Ectodermal cell (in vitro differentiated cells): ENCODE results near the gene CDH18.

ENCODE experiments used
- H3K27ac ChIP-seq: 2 replicates; pipeline ENCODE4 v1.7.0; 2013; ENCODE audit warnings: mild to moderate bottlenecking, low read depth, low read length; ENCODE audit not compliant: insufficient read depth, poor library complexity, severe bottlenecking
- H3K27me3 ChIP-seq: 2 replicates; pipeline ENCODE4 v1.7.0; 2013; ENCODE audit warnings: mild to moderate bottlenecking, low read length; ENCODE audit not compliant: insufficient read depth, control insufficient read depth, poor library complexity, severe bottlenecking
- H3K36me3 ChIP-seq: one replicate; pipeline ENCODE4 v1.7.0; 2013; ENCODE audit warnings: low read length; ENCODE audit not compliant: control insufficient read depth, insufficient read depth
- H3K4me1 ChIP-seq: one replicate; pipeline ENCODE4 v1.7.0; 2013; ENCODE audit warnings: low read length; ENCODE audit not compliant: control insufficient read depth, insufficient read depth
- H3K4me3 ChIP-seq: 2 replicates; pipeline ENCODE4 v1.7.0; 2013; ENCODE audit warnings: low read depth, low read length, control low read depth; ENCODE audit not compliant: insufficient read depth
- H3K9me3 ChIP-seq: 2 replicates; pipeline ENCODE4 v1.7.0; 2013; ENCODE audit warnings: mild to moderate bottlenecking, low read length, moderate library complexity; ENCODE audit not compliant: control insufficient read depth
- WGBS, 2 experiments: methylation state at CpG; one replicate each; pipeline ENCODE4 v1.1.7; 2013; ENCODE audit warnings: missing lambda C conversion rate in 2 of 2; 5-methylcytosine and 5-hydroxymethylcytosine counted together

CDH18 gene

DNA sequence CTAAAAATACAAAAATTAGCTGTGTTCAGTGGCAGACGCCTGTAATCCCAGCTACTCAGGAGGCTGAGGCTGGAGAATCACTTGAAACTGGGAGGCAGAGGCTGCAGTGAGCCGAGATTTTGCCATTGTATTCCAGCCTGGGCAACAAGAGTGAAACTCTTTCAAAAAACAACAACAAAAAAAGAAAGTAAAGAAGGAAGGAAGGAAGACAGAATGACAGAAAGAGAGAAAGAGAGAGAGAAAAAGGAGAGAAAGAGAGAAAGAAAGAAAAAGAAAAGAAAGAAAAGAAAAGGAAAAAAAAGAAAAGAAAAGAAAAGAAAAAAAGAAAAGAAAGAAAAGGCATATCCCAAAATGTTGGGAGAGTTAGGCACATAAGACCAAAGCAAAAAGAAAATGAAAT, 278.6 kb downstream of the CDH18 start:
- Histone ChIP-seq H3K9me3 (no peaks in the 10 kb centered on the region), H3K27ac (no peak overlapping the region), H3K27me3 (no peaks in the 10 kb centered on the region), H3K4me3 (no peak overlapping the region), H3K36me3 (no peaks in the 10 kb centered on the region), H3K4me1 (no peaks in the 10 kb centered on the region)
- 93 to 96% methylated on average over 2 of the region's 2 CpGs for WGBS, 2 experiments

DNA sequence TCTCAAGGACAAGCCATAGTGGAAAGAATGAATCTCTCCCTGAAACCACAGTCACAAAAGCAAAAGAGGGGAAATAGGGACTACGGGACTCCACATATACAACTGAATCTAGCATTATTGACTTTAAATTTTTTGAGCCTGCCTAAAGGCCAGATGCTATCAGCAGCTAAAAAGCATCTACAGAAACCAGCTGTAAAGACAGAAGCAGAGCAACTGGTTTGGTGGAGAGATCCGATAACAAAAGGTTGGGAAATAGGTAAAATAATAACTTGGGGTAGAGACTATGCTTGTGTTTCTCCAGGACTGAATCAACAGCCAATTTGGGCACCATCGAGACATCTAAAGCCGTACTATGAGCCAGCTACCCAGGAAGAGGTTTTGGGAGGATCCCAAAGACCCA, 281.2 kb downstream of the CDH18 start:
- Histone ChIP-seq H3K4me1 (no peaks in the 10 kb centered on the region), H3K9me3 (peaks cover under 1% of the 10 kb centered on the region), H3K36me3 (no peaks in the 10 kb centered on the region), H3K27ac (no peak overlapping the region), H3K27me3 (no peaks in the 10 kb centered on the region), H3K4me3 (no peak overlapping the region)
- 90 to 95% methylated on average over 3 to 4 of the region's 4 CpGs for WGBS, 2 experiments

DNA sequence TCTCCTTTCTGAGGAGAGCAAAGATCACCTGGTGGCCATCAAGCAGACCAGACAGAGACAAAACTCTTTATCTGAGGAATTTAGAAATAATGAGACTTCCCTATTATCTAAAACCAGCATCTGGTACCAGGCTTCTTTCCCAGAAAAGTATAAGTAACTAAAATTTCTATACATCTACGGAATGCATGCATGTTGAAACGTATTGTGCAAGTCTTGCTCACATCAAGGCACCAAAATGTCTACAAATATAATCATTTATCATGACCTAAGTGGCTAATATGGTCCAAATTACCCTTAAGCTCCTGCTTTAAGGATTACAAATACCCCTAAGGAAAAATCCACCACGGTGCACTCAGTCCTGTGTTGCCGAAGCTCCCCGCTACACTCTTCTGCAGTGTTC, 286.3 kb downstream of the CDH18 start:
- Histone ChIP-seq H3K4me3 (no peak overlapping the region), H3K9me3 (peaks cover 3% of the 10 kb centered on the region), H3K4me1 (no peaks in the 10 kb centered on the region), H3K27me3 (no peaks in the 10 kb centered on the region), H3K27ac (no peak overlapping the region), H3K36me3 (no peaks in the 10 kb centered on the region)
- WGBS, 2 experiments, result 94 to 96% methylated on average over 5 of the region's 5 CpGs

DNA sequence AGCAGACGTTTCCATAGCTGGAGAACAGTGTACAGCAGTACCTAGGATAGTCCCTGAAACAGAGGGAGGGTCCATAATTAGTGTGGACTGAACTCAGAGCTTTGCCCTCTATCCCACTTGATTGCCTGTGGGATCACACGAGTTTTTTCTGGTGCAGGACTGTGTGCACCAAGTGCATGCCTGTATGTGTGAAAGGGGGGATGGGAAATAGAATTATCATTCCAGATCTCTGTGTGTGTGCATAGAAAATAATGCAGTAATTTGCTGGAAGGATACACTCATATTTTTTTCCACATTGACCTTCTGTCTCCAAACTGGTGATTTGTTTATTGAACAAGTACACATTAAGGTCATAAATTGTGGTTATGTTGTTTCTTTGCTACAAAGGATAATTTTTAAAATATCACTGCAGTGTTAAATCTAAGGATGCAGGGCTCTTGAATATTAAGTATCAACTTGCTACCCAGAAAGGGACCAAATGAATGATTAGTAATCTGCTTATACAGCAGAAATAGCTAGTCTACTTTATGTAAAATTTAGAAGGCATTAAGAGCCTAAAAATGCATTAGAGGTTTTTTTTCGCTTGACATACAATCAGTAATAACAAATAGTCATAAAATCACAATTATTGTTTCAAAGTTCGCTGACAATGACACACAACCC, 292.9 kb downstream of the CDH18 start:
- Histone ChIP-seq H3K36me3 (no peaks in the 10 kb centered on the region), H3K9me3 (no peaks in the 10 kb centered on the region), H3K4me3 (no peak overlapping the region), H3K27ac (no peak overlapping the region), H3K4me1 (no peaks in the 10 kb centered on the region), H3K27me3 (no peaks in the 10 kb centered on the region)
- WGBS, 2 experiments, result 92 to 97% methylated on average over 4 of the region's 4 CpGs

DNA sequence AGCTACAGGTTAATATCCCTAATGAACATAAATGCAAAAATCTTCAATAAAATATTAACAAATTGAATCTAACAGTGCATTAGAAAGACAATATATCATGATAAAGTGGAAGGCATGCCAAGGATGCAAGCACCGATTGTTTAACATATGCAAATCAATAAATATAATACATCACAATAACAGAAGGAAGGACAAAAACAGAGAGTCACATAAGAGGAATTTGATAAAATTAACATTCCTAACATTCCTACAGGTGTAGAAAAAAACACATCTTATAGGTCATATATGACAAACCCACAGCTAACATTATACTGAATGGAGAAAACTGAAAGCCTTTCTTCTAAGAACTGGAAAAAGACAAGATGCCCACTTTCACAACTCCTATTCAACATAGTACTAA, 297.0 kb downstream of the CDH18 start:
- no peak overlapping the region for H3K27ac ChIP-seq
- H3K9me3 ChIP-seq, result no peaks in the 10 kb centered on the region
- no peak overlapping the region for H3K4me3 ChIP-seq
- H3K4me1 ChIP-seq, result no peaks in the 10 kb centered on the region
- 71% methylated on average over 1 of the region's 1 CpG; no CpG with 5 or more reads in 1 of the 2 experiments for WGBS, 2 experiments
- H3K27me3 ChIP-seq, result no peaks in the 10 kb centered on the region
- H3K36me3 ChIP-seq, result no peaks in the 10 kb centered on the region

DNA sequence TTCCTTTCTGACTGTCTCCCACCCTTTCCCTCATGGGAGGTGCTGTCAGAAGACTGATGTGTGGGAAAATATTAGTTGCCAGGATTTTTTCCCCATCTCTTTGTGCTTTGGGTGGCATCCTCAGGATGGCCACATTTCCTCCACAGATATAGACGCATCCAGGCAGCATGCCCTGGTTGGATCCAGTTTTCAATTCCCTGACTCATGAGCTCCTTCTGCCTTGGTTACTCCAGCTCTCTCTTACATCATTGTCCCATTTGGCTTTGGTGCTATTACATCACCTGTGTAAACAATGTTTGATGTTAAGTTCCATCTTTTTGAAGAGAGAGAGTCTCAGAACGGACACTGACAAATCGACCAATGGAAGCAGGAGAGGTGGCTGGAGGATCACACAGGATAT, 302.5 kb downstream of the CDH18 start:
- H3K27ac ChIP-seq, result no peak overlapping the region
- WGBS, 2 experiments, result 97 to 99% methylated on average over 3 of the region's 3 CpGs
- no peaks in the 10 kb centered on the region for H3K9me3 ChIP-seq
- H3K4me3 ChIP-seq, result no peak overlapping the region
- no peaks in the 10 kb centered on the region for H3K4me1 ChIP-seq
- H3K36me3 ChIP-seq, result no peaks in the 10 kb centered on the region
- no peaks in the 10 kb centered on the region for H3K27me3 ChIP-seq

DNA sequence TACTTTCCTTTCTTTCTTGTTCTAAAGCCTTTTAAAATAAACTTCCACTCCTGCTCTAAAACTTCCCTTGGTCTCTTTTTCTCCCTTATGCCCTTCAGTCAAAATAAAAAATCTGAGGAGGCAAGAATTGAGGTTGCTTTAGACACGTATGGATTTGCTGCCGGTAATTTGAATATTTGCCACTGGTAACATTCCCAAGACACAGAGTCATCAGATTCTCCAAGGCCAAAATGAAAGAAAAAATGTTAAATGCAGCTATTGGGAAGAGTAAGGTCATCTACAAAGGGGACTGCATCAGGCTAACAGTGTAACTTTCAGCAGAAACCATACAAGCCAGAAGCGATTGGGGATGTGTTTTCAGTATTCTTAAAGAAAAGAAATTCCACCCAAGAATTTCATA, 311.1 kb downstream of the CDH18 start:
- H3K27me3 ChIP-seq, result no peaks in the 10 kb centered on the region

DNA sequence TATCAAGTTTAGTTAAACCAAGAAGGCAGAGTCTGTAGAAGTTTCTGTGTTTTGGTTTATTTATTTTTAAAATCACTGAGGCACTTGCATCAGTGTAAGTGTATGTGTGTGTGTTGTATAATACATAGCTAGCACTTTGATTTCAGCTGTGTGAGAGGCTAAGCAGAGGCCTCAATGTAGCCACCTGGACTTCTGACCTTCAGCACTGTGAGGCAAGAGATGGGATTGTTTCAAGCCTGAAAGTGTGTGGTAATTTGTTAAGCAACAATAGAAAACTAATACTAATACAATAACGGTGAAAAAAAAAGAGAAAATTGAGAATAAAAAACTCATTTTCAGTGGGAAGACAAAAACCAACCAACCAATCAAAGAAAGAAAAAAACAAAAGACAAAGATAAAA, 327.3 kb downstream of the CDH18 start:
- no peaks in the 10 kb centered on the region for H3K27me3 ChIP-seq
- WGBS, 2 experiments, result no CpG with 5 or more reads among the region's 1 CpG

More for the DNA sequence above, 311.1 kb downstream of the CDH18 start:
- H3K36me3 ChIP-seq, result no peaks in the 10 kb centered on the region
- H3K4me3 ChIP-seq, result no peak overlapping the region
- 83 to 86% methylated on average over 1 to 3 of the region's 3 CpGs for WGBS, 2 experiments
- H3K9me3 ChIP-seq, result no peaks in the 10 kb centered on the region
- no peaks in the 10 kb centered on the region for H3K4me1 ChIP-seq
- no peak overlapping the region for H3K27ac ChIP-seq

DNA sequence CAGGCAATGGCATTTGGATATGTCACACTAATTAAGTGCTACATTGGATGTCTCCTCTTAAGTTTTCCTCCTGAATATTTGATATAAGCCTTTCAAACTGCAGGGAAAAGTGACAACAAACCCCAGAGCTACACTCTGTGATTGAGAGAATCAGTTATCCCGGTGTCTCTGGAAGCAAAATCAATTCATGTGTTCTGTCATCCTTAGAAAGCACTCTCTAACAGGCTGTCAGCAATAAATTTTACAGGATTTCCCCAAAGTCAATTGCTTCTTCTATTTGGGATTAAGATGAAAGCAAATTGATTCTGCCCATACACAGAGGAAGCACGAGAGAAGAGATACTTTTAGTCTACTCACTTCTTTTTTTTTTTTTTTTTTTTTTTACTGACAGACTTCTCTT, 332.4 kb downstream of the CDH18 start:
- 89 to 90% methylated on average over 1 to 2 of the region's 2 CpGs for WGBS, 2 experiments
- no peak overlapping the region for H3K4me3 ChIP-seq
- H3K36me3 ChIP-seq, result no peaks in the 10 kb centered on the region
- no peak overlapping the region for H3K27ac ChIP-seq
- H3K27me3 ChIP-seq, result no peaks in the 10 kb centered on the region
- H3K9me3 ChIP-seq, result no peaks in the 10 kb centered on the region
- no peaks in the 10 kb centered on the region for H3K4me1 ChIP-seq

More for the DNA sequence above, 327.3 kb downstream of the CDH18 start:
- Histone ChIP-seq H3K9me3 (no peaks in the 10 kb centered on the region), H3K36me3 (no peaks in the 10 kb centered on the region), H3K4me3 (no peak overlapping the region), H3K27ac (no peak overlapping the region), H3K4me1 (no peaks in the 10 kb centered on the region)

DNA sequence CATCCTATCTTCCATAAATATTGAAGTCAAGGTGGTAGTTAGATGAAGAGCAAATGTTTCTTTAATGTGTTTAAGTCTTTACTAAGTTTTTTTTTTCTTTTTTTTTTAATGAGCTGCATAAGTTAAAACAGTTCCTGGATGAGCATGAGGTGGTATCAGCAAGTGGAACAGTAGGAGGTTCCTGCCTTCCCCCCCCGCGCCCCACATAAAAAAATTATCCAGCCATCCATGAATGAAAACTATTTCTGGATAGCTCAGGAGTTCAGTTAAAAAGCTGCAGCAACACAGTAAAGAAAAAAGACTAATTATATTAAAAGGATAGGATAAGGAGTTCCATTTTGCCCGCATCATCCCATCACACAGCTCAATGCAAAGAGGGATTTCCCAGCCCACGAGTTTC, 349.5 kb downstream of the CDH18 start:
- Histone ChIP-seq H3K27me3 (no peaks in the 10 kb centered on the region), H3K4me1 (no peaks in the 10 kb centered on the region), H3K9me3 (no peaks in the 10 kb centered on the region), H3K36me3 (no peaks in the 10 kb centered on the region), H3K27ac (no peak overlapping the region), H3K4me3 (no peak overlapping the region)
- 89 to 91% methylated on average over 2 to 4 of the region's 4 CpGs for WGBS, 2 experiments

DNA sequence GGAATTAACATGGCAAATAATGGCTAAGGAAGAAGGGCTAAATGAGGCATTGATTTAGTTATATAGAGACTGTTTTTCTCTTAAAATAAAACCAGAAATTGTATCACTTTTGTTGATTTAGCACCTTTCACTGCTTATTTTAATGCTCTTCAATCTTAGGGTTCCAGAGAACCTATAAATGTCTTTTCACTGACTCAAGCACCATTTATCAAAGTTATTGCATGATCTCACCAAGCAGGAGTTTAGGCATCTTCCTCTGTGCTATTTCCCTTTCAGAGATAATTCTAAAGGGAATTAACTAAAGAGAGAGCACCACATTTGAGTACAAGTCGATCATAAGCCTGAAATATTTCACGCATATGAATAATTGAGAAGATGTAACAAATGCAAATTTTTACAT, 357.1 kb downstream of the CDH18 start:
- Histone ChIP-seq H3K27ac (no peak overlapping the region), H3K4me1 (no peaks in the 10 kb centered on the region), H3K9me3 (no peaks in the 10 kb centered on the region), H3K36me3 (no peaks in the 10 kb centered on the region), H3K27me3 (no peaks in the 10 kb centered on the region), H3K4me3 (no peak overlapping the region)
- 75% methylated on average over 2 of the region's 2 CpGs; no CpG with 5 or more reads in 1 of the 2 experiments for WGBS, 2 experiments
